ENCODE measurements around the gene OR10G6.
"Not testable (repeated sequence)": the region's sequence is repeated elsewhere in the genome, so short reads cannot be mapped to it uniquely, and the experiment has no call there.

OR10G6 gene

GRCh38 chr11:123995119-123995518 is at the start of gene OR10G6:
TSS of gene OR10G6 (minus strand) at chr11:123995161. CDS start at chr11:123995161, 0 bp downstream.
- Histone ChIP-seq H3K9ac (ENCODE audit: insufficient read length) (no peak within 1 kb of the TSS), H3K4me3 (no peak within 1 kb of the TSS), H3K27ac (no peak within 1 kb of the TSS), H3K9me3 (ENCODE audit: low read depth, low read length) (no peaks in the 10 kb centered on the region), H3K36me3 (ENCODE audit: insufficient read depth, low read length) (no peaks in the 10 kb centered on the region)
- no peak for DNase-seq (ENCODE audit: low read depth, low spot score)
- no peak for TF ChIP-seq POLR2AphosphoS5 (IDR thresholded peaks at IDR 0.05; ENCODE audit: borderline replicate concordance, low read depth, low read length)

GRCh38 chr11:124043420-124043819 is 48.5 kb upstream of the OR10G6 start:
- DNase-seq (ENCODE audit: low read depth, low spot score) = no peak
- Histone ChIP-seq H3K9me3 (ENCODE audit: low read depth, low read length) (no peaks in the 10 kb centered on the region), H3K36me3 (ENCODE audit: insufficient read depth, low read length) (no peaks in the 10 kb centered on the region), H3K27ac (no peak overlapping the region), H3K4me3 (no peak overlapping the region), H3K9ac (ENCODE audit: insufficient read length) (no peak overlapping the region)
- no peak for TF ChIP-seq POLR2AphosphoS5 (IDR thresholded peaks at IDR 0.05; ENCODE audit: borderline replicate concordance, low read depth, low read length)
- no peak for TF ChIP-seq FOXP2 (optimal IDR thresholded peaks at IDR 0.05; ENCODE audit: control extremely low read depth, extremely low read length, insufficient read depth)
- no peak for TF ChIP-seq EZH2 (IDR thresholded peaks at IDR 0.05)

- TF ChIP-seq FOXP2 (optimal IDR thresholded peaks at IDR 0.05; ENCODE audit: control extremely low read depth, extremely low read length, insufficient read depth) (no peak), POLR2AphosphoS5 (IDR thresholded peaks at IDR 0.05; ENCODE audit: borderline replicate concordance, low read depth, low read length) (no peak), EZH2 (IDR thresholded peaks at IDR 0.05) (no peak)
- Histone ChIP-seq H3K27ac (no peak within 1 kb of the TSS), H3K4me3 (no peak within 1 kb of the TSS), H3K9me3 (ENCODE audit: low read depth, low read length) (no peaks in the 10 kb centered on the region), H3K36me3 (ENCODE audit: insufficient read depth, low read length) (no peaks in the 10 kb centered on the region), H3K9ac (ENCODE audit: insufficient read length) (no peak within 1 kb of the TSS)
- no peak for DNase-seq (ENCODE audit: low read depth, low spot score)
These were observed 46.3 kb upstream of the OR10G6 start, which contains the start of gene OR10G7 for GRCh38 chr11:124041254-124041653. TSS of gene OR10G7 (minus strand) at chr11:124041325. CDS start at chr11:124039001, 2,324 bp downstream.

GRCh38 chr11:124039557-124039956 is 44.6 kb upstream of the OR10G6 start:
- no peaks in the 10 kb centered on the region for H3K9me3 ChIP-seq (ENCODE audit: low read depth, low read length)
- TF ChIP-seq EZH2 (IDR thresholded peaks at IDR 0.05) = no peak
- no peak for TF ChIP-seq FOXP2 (optimal IDR thresholded peaks at IDR 0.05; ENCODE audit: control extremely low read depth, extremely low read length, insufficient read depth)
- TF ChIP-seq POLR2AphosphoS5 (IDR thresholded peaks at IDR 0.05; ENCODE audit: borderline replicate concordance, low read depth, low read length) = no peak
- no peak overlapping the region for H3K27ac ChIP-seq
- no peak overlapping the region for H3K9ac ChIP-seq (ENCODE audit: insufficient read length)
- no peaks in the 10 kb centered on the region for H3K36me3 ChIP-seq (ENCODE audit: insufficient read depth, low read length)
- DNase-seq (ENCODE audit: low read depth, low spot score) = no peak
- H3K4me3 ChIP-seq = no peak overlapping the region

- no peak overlapping the region for H3K4me3 ChIP-seq
- no peaks in the 10 kb centered on the region for H3K36me3 ChIP-seq (ENCODE audit: insufficient read depth, low read length)
- H3K9me3 ChIP-seq (ENCODE audit: low read depth, low read length) = no peaks in the 10 kb centered on the region
- no peak overlapping the region for H3K27ac ChIP-seq
- no peak overlapping the region for H3K9ac ChIP-seq (ENCODE audit: insufficient read length)
- TF ChIP-seq EZH2 (IDR thresholded peaks at IDR 0.05) (no peak), FOXP2 (optimal IDR thresholded peaks at IDR 0.05; ENCODE audit: control extremely low read depth, extremely low read length, insufficient read depth) (no peak), POLR2AphosphoS5 (IDR thresholded peaks at IDR 0.05; ENCODE audit: borderline replicate concordance, low read depth, low read length) (no peak)
- no peak for DNase-seq (ENCODE audit: low read depth, low spot score)
These were observed 41.7 kb upstream of the OR10G6 start for GRCh38 chr11:124036666-124037065.

- Histone ChIP-seq H3K9me3 (ENCODE audit: low read depth, low read length) (no peaks in the 10 kb centered on the region), H3K36me3 (ENCODE audit: insufficient read depth, low read length) (no peaks in the 10 kb centered on the region), H3K27ac (no peak within 1 kb of the TSS), H3K4me3 (no peak within 1 kb of the TSS), H3K9ac (ENCODE audit: insufficient read length) (no peak within 1 kb of the TSS)
- TF ChIP-seq EZH2 (IDR thresholded peaks at IDR 0.05) (no peak), POLR2AphosphoS5 (IDR thresholded peaks at IDR 0.05; ENCODE audit: borderline replicate concordance, low read depth, low read length) (no peak), FOXP2 (optimal IDR thresholded peaks at IDR 0.05; ENCODE audit: control extremely low read depth, extremely low read length, insufficient read depth) (no peak)
- DNase-seq (ENCODE audit: low read depth, low spot score) = no peak
These were observed 31.5 kb upstream of the OR10G6 start, which contains the start of gene OR10G8 for GRCh38 chr11:124026498-124026897. TSS of gene OR10G8 (plus strand) at chr11:124026798. CDS start at chr11:124029623, 2,825 bp downstream.

GRCh38 chr11:124015837-124016236 is 20.9 kb upstream of the OR10G6 start:
- not testable (repeated sequence) for H3K27ac ChIP-seq; H3K4me3 ChIP-seq; H3K9me3 ChIP-seq (ENCODE audit: low read depth, low read length); H3K36me3 ChIP-seq (ENCODE audit: insufficient read depth, low read length); DNase-seq (ENCODE audit: low read depth, low spot score); H3K9ac ChIP-seq (ENCODE audit: insufficient read length)

GRCh38 chr11:124012697-124013096 is 17.7 kb upstream of the OR10G6 start, which contains the start of gene OR10G4:
TSS of gene OR10G4 (plus strand) at chr11:124012997. CDS start at chr11:124015575, 2,578 bp downstream.
- TF ChIP-seq POLR2AphosphoS5 (IDR thresholded peaks at IDR 0.05; ENCODE audit: borderline replicate concordance, low read depth, low read length) = no peak
- TF ChIP-seq EZH2 (IDR thresholded peaks at IDR 0.05) = no peak
- TF ChIP-seq FOXP2 (optimal IDR thresholded peaks at IDR 0.05; ENCODE audit: control extremely low read depth, extremely low read length, insufficient read depth) = no peak
- no peak for DNase-seq (ENCODE audit: low read depth, low spot score)
- no peaks in the 10 kb centered on the region for H3K9me3 ChIP-seq (ENCODE audit: low read depth, low read length)
- H3K9ac ChIP-seq (ENCODE audit: insufficient read length) = no peak within 1 kb of the TSS
- no peak within 1 kb of the TSS for H3K4me3 ChIP-seq
- H3K36me3 ChIP-seq (ENCODE audit: insufficient read depth, low read length) = no peaks in the 10 kb centered on the region
- H3K27ac ChIP-seq = no peak within 1 kb of the TSS

- DNase-seq (ENCODE audit: low read depth, low spot score) = no peak
- Histone ChIP-seq H3K9me3 (ENCODE audit: low read depth, low read length) (no peaks in the 10 kb centered on the region), H3K9ac (ENCODE audit: insufficient read length) (no peak overlapping the region), H3K36me3 (ENCODE audit: insufficient read depth, low read length) (no peaks in the 10 kb centered on the region), H3K4me3 (no peak overlapping the region), H3K27ac (no peak overlapping the region)
- TF ChIP-seq FOXP2 (optimal IDR thresholded peaks at IDR 0.05; ENCODE audit: control extremely low read depth, extremely low read length, insufficient read depth) = no peak
- no peak for TF ChIP-seq POLR2AphosphoS5 (IDR thresholded peaks at IDR 0.05; ENCODE audit: borderline replicate concordance, low read depth, low read length)
- TF ChIP-seq EZH2 (IDR thresholded peaks at IDR 0.05) = no peak
These were observed 15.7 kb downstream of the OR10G6 start for GRCh38 chr11:123979311-123979710.
